ENCODE results near the gene NDC1.

GRCh38 chr1:53754484-53755312, 83.4 kb downstream of the NDC1 start:
- TF ChIP-seq, protein P1, sequence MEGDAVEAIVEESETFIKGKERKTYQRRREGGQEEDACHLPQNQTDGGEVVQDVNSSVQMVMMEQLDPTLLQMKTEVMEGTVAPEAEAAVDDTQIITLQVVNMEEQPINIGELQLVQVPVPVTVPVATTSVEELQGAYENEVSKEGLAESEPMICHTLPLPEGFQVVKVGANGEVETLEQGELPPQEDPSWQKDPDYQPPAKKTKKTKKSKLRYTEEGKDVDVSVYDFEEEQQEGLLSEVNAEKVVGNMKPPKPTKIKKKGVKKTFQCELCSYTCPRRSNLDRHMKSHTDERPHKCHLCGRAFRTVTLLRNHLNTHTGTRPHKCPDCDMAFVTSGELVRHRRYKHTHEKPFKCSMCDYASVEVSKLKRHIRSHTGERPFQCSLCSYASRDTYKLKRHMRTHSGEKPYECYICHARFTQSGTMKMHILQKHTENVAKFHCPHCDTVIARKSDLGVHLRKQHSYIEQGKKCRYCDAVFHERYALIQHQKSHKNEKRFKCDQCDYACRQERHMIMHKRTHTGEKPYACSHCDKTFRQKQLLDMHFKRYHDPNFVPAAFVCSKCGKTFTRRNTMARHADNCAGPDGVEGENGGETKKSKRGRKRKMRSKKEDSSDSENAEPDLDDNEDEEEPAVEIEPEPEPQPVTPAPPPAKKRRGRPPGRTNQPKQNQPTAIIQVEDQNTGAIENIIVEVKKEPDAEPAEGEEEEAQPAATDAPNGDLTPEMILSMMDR (IDR thresholded peaks at IDR 0.05): peak; percentile 29 to 66 (median 47)
- TF ChIP-seq POLR2A (IDR thresholded peaks at IDR 0.05) (no peak), EP300 (IDR thresholded peaks at IDR 0.05) (no peak), POLR2AphosphoS5 (IDR thresholded peaks at IDR 0.05) (no peak)

All from sigmoid colon (tissue), 4 donors.